NT2/D1 (cell line): ENCODE data around the gene GBP1.

ENCODE experiments used
- DNase-seq: peaks from one replicate; pipeline ENCODE4 v3.0.0-alpha.2; 2011; ENCODE audit warnings: low read depth, low spot score
- H3K27me3 ChIP-seq: 2 replicates; pipeline ENCODE4 v1.6.0; 2011; ENCODE audit warnings: mild to moderate bottlenecking; ENCODE audit not compliant: insufficient read length, insufficient read depth
- H3K36me3 ChIP-seq: 2 replicates; pipeline ENCODE4 v1.6.1; 2011; ENCODE audit warnings: mild to moderate bottlenecking, low read length, mixed read lengths; ENCODE audit not compliant: insufficient read depth, insufficient read length
- H3K4me1 ChIP-seq: 2 replicates; pipeline ENCODE4 v1.5.1; 2011; ENCODE audit not compliant: insufficient read depth, insufficient read length
- H3K4me3 ChIP-seq: 2 replicates; pipeline ENCODE4 v1.5.1; 2011; ENCODE audit warnings: low read depth; ENCODE audit not compliant: insufficient read length
- H3K9ac ChIP-seq: 2 replicates; pipeline ENCODE4 v1.6.0; 2011; ENCODE audit warnings: low read depth; ENCODE audit not compliant: insufficient read length
- H3K9me3 ChIP-seq: 2 replicates; pipeline ENCODE4 v1.5.1; 2011; ENCODE audit warnings: mild to moderate bottlenecking, low read length; ENCODE audit not compliant: insufficient read depth
- SUZ12 ChIP-seq: IDR thresholded peaks from 2 replicates; pipeline ENCODE4 v1.6.1; 2011; ENCODE audit not compliant: insufficient read length, insufficient read depth; ENCODE audit errors: extremely low read depth
- YY1 ChIP-seq: IDR thresholded peaks from 2 replicates; pipeline ENCODE4 v1.6.1; 2011; ENCODE audit not compliant: insufficient read length, insufficient read depth
- ZNF274 ChIP-seq: IDR thresholded peaks from 2 replicates; pipeline ENCODE4 v1.6.1; 2011; ENCODE audit warnings: mild to moderate bottlenecking, low read depth, low read length

Gene GBP1, protein sequence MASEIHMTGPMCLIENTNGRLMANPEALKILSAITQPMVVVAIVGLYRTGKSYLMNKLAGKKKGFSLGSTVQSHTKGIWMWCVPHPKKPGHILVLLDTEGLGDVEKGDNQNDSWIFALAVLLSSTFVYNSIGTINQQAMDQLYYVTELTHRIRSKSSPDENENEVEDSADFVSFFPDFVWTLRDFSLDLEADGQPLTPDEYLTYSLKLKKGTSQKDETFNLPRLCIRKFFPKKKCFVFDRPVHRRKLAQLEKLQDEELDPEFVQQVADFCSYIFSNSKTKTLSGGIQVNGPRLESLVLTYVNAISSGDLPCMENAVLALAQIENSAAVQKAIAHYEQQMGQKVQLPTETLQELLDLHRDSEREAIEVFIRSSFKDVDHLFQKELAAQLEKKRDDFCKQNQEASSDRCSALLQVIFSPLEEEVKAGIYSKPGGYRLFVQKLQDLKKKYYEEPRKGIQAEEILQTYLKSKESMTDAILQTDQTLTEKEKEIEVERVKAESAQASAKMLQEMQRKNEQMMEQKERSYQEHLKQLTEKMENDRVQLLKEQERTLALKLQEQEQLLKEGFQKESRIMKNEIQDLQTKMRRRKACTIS

DNA sequence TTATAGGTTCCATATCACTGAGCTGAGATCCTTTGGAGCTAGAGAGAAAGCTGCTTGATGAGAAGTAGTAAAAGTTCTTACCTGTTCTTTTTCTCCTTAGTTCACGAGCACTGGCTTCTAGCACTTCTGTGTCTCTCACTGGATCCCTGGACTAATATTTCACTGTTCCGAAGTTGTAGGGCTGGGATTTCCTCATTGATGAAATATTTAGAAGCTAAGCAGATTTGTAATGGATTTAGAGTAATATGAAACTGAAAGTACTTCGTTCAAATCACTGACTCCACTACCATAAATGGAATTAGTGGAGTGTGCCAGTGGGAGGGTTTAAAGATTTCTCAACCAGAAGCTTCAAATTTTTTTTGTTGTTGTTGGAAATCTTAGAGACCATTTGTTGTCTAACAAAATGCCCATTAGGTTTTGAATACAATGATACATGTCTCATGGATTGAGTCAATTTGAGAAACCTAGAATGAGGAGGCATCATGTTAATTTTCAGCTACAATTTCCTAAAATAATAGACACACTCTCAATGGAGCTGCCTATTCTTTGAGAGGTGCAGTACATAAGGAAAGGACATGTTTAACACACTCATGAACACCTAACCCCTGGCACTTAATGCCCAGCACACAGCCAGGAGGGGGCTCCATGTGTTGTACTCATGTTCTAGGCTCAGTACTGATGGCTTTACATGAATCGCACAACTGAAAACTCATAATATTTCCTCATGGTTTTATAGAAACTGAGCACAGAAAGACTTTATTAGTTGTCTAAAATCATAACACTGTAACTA, at the start of gene GBP1:
Gene GBP1 (minus strand): TSS at position 130 of the 790 bp plus-strand sequence. CDS start 1,974 bp downstream, outside the sequence.
- H3K36me3 ChIP-seq = no peaks in the 10 kb centered on the region
- no peak for TF ChIP-seq SUZ12
- no peak for TF ChIP-seq ZNF274
- no peak for TF ChIP-seq YY1
- no peaks in the 10 kb centered on the region for H3K4me1 ChIP-seq
- H3K9ac ChIP-seq = no peak within 1 kb of the TSS
- H3K9me3 ChIP-seq = no peaks in the 10 kb centered on the region
- DNase-seq = no peak
- H3K27me3 ChIP-seq = no peaks in the 10 kb centered on the region
- no peak within 1 kb of the TSS for H3K4me3 ChIP-seq

DNA sequence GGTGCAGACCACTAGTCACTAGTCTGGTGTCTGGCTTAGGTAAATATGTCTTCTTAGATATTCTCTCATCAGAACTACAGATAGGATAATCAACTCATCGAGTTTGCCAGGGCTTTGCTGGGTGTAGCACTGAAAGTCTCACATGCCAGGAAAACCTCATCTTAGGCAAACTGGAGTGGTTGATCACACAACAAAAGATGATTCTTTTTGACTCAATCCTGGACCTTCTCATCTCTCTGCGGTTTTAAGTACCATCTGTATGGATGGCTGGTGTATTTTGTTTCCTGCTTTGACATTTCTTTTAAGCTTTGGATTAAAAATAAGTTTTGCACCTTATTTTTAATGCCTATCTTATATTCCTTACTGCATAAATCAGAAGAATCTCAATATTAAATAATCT, 49.7 kb upstream of the GBP1 start:
- Histone ChIP-seq H3K4me1 (no peaks in the 10 kb centered on the region), H3K9me3 (no peaks in the 10 kb centered on the region), H3K36me3 (no peaks in the 10 kb centered on the region), H3K4me3 (no peak overlapping the region), H3K9ac (no peak overlapping the region), H3K27me3 (no peaks in the 10 kb centered on the region)
- no peak for DNase-seq
- TF ChIP-seq SUZ12 = no peak
- no peak for TF ChIP-seq ZNF274
- no peak for TF ChIP-seq YY1

DNA sequence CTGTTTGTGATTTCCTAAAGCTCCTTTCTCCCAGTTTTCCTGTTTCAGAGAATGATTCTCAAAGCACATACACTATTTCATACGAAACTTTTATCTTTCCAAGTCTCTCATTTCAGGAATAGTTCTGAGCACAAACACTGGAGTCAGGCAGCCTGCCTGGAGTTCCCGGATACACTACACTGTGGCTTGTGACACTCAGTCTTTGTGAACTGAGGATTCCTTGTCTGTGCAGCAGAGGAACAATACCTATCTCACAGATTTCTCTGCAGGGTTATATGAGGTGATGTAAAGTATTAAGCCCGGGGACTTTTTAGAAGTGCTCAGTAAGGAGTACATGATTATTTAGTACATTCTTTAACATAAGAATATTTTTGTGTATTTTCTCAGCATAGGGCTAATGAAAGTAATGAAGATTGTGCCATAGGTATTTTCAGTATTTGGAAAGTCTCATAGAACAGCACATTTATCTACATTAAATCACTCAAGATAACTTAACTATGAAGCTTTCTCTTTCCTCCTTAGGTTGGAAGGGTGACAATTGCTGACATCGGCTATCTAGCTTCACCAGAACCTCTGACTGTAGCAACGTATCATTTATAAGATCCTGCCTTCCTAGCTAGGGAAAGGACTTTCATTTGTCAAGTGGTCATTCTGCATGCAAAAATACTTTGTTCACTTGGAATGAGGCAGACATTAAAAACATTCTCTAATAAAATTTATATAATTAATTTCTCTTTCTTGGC, 48.0 kb upstream of the GBP1 start:
- DNase-seq = no peak

DNA sequence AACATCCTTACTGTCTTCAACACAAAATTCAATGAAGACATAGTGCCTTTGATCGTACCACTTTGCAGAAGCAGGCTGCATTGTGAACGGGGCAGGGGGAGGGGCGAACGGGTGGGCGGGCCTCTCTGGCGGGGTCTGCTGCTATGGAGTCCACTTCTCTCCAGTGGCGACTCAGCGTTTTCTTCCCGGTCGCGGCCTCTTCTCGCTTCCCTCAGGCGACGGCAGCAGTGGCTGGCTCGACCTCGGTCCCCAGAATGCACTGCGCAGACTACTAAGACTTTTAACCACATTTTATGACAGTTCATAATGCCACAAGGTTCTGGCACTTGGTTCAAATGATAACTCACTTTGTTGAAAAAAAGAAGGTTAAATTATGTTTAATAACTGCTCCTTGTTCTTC, 39.7 kb upstream of the GBP1 start:
- no peak overlapping the region for H3K4me3 ChIP-seq
- no peaks in the 10 kb centered on the region for H3K4me1 ChIP-seq
- no peaks in the 10 kb centered on the region for H3K36me3 ChIP-seq
- no peaks in the 10 kb centered on the region for H3K27me3 ChIP-seq
- no peak overlapping the region for H3K9ac ChIP-seq
- H3K9me3 ChIP-seq = no peaks in the 10 kb centered on the region; the same call in 1 of the 2 replicates
- DNase-seq = no peak
- no peak for TF ChIP-seq YY1
- no peak for TF ChIP-seq SUZ12
- TF ChIP-seq ZNF274 = no peak

More for the DNA sequence above, 48.0 kb upstream of the GBP1 start:
- H3K9ac ChIP-seq = no peak overlapping the region
- TF ChIP-seq YY1 = no peak
- TF ChIP-seq SUZ12 = no peak
- no peak for TF ChIP-seq ZNF274
- no peaks in the 10 kb centered on the region for H3K4me1 ChIP-seq
- H3K36me3 ChIP-seq = no peaks in the 10 kb centered on the region
- no peaks in the 10 kb centered on the region for H3K27me3 ChIP-seq
- no peak overlapping the region for H3K4me3 ChIP-seq
- H3K9me3 ChIP-seq = no peaks in the 10 kb centered on the region

DNA sequence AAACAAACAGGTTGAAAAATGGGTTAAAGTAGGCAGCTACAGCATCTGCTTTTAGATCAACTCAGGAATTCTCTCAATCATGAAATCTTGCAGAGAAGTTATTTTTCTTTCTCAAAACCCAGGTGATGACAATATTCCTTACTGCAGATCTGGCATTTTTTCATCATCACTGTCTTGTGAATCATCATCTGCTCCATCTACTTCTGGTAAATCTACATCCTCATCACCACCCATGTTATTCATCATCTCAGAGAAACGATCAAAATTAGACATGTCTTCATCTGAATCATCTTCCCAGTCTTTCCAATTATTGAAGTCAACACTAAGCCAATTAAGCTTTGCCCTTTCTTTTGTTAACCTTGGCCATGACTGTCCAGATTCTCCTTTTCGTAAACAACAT, 39.1 kb upstream of the GBP1 start:
- Histone ChIP-seq H3K9me3 (no peaks in the 10 kb centered on the region; the same call in 1 of the 2 replicates), H3K4me1 (no peaks in the 10 kb centered on the region), H3K36me3 (no peaks in the 10 kb centered on the region), H3K9ac (no peak overlapping the region), H3K4me3 (no peak overlapping the region), H3K27me3 (no peaks in the 10 kb centered on the region)
- TF ChIP-seq SUZ12 = no peak
- no peak for TF ChIP-seq YY1
- TF ChIP-seq ZNF274 = no peak
- DNase-seq = no peak

DNA sequence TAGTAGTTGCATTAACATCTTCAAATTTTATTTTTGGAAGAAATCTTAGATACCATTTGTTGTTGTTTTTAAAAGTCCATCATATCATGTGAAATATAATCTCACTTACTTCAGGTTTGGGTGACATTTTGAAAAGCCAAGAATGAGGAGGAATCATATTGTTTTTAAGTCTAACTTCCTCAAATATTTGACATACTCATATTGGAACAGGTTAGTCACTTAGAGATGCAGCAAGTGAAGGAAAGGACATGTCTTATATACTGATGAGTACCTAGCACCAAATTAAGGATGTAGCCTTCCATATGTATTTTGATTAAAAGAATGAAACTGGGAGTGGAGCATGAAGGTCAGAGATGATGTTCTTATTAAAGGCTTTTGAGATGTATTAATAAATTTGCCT, 37.0 kb upstream of the GBP1 start:
- Histone ChIP-seq H3K9ac (no peak overlapping the region), H3K4me1 (no peaks in the 10 kb centered on the region)

More for the DNA sequence above, 37.0 kb upstream of the GBP1 start:
- TF ChIP-seq ZNF274 (no peak), SUZ12 (no peak), YY1 (no peak)
- Histone ChIP-seq H3K4me3 (no peak overlapping the region), H3K36me3 (no peaks in the 10 kb centered on the region), H3K27me3 (no peaks in the 10 kb centered on the region), H3K9me3 (no peaks in the 10 kb centered on the region; the same call in none of the 2 replicates)
- DNase-seq = no peak
